MM.1S (cell line): ENCODE measurements around the gene ELOVL2.
A peak's percentile ranks its signal among the peaks of the same experiment; 100 is the strongest.

ENCODE experiments used
- DNase-seq: peaks from one replicate; pipeline ENCODE4 v3.0.0-alpha.2; 2015
- H2AFZ ChIP-seq: fragments of 300-600 bp; sonication (generic); 2 replicates; pipeline ENCODE4 v1.6.0; 2016; ENCODE audit warnings: antibody characterized with exemption, low read length
- H3F3A ChIP-seq: fragments of 300-600 bp; sonication (generic); 2 replicates; pipeline ENCODE4 v1.6.1; 2016; ENCODE audit warnings: mild to moderate bottlenecking, antibody characterized with exemption, low read length, moderate library complexity, mixed read lengths; ENCODE audit not compliant: insufficient read depth
- H3K27ac ChIP-seq: fragments of 300-600 bp; sonication (generic); 2 replicates; pipeline ENCODE4 v1.5.1; 2016; ENCODE audit warnings: mild to moderate bottlenecking, low read length
- H3K27me3 ChIP-seq: fragments of 300-600 bp; sonication (generic); replicated peaks from 2 replicates; pipeline ENCODE4 v1.6.0; 2016; ENCODE audit warnings: low read length; ENCODE audit not compliant: insufficient read depth
- H3K36me3 ChIP-seq: fragments of 300-600 bp; sonication (generic); replicated peaks from 2 replicates; pipeline ENCODE4 v1.6.1; 2016; ENCODE audit warnings: mild to moderate bottlenecking, low read length, mixed read lengths; ENCODE audit not compliant: insufficient read depth
- H3K4me1 ChIP-seq: fragments of 300-600 bp; sonication (generic); 2 replicates; pipeline ENCODE4 v1.6.1; 2016; ENCODE audit warnings: low read length, mixed read lengths
- H3K4me2 ChIP-seq: fragments of 300-600 bp; sonication (generic); 2 replicates; pipeline ENCODE4 v1.6.0; 2016; ENCODE audit warnings: low read depth, low read length
- H3K4me3 ChIP-seq: fragments of 300-600 bp; sonication (generic); 2 replicates; pipeline ENCODE4 v1.5.1; 2016; ENCODE audit warnings: low read length, mixed read lengths
- H3K79me2 ChIP-seq: fragments of 300-600 bp; sonication (generic); 2 replicates; pipeline ENCODE4 v1.6.1; 2016; ENCODE audit warnings: mixed run types, low read length, mixed read lengths
- H3K9ac ChIP-seq: fragments of 300-600 bp; sonication (generic); 2 replicates; pipeline ENCODE4 v1.6.1; 2016; ENCODE audit warnings: low read length, mixed read lengths
- H3K9me2 ChIP-seq: fragments of 300-600 bp; sonication (generic); replicated peaks from 2 replicates; pipeline ENCODE4 v1.6.1; 2016; ENCODE audit warnings: mild to moderate bottlenecking, low read length, mixed read lengths; ENCODE audit not compliant: insufficient read depth
- H3K9me3 ChIP-seq: fragments of 300-600 bp; sonication (generic); replicated peaks from 2 replicates; pipeline ENCODE4 v1.6.1; 2016; ENCODE audit warnings: mild to moderate bottlenecking, low read length, mixed read lengths; ENCODE audit not compliant: insufficient read depth
- H4K20me1 ChIP-seq: fragments of 300-600 bp; sonication (generic); 2 replicates; pipeline ENCODE4 v1.6.1; 2016; ENCODE audit warnings: mild to moderate bottlenecking, low read length, moderate library complexity, mixed read lengths; ENCODE audit not compliant: insufficient read depth
- EZH2 ChIP-seq: fragments of 300-600 bp; sonication (generic); optimal IDR thresholded peaks from 2 replicates; pipeline ENCODE3; 2017; ENCODE audit warnings: low read depth, mild to moderate bottlenecking, antibody characterized with exemption, low read length, mixed read lengths
- EZH2phosphoT487 ChIP-seq: fragments of 300-600 bp; sonication (generic); IDR thresholded peaks from 2 replicates; pipeline ENCODE4 v1.6.1; 2018; ENCODE audit warnings: antibody characterized with exemption, low read length
- TF ChIP-seq, protein P1 (sequence below): fragments of 300-600 bp; sonication (generic); IDR thresholded peaks from 2 replicates; pipeline ENCODE4 v1.5.1; 2016; ENCODE audit warnings: antibody characterized with exemption, low read length, mixed read lengths

Gene ELOVL2

DNA sequence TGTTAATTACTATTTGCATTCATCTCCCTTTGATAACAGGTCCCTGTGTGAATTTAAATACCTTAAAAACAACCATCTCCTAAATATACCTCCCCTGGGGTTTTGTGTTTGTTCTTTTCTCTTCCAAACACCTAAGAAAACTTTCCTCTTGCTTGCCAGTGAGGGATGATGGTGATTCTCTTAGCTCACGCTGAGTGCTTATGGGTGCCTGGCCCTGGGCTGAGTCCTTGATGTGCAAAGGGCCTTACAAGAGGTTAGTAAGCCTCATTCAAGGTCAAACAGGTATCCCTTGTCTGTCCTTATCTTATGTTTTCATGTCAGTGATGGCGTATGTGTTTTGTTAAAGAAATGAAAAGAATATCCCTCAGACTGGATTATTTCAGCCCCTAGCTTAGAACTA lies 81.0 kb downstream of the ELOVL2 start:
- H3K4me1 ChIP-seq: peaks cover 28% of the 10 kb centered on the region
- H3K9me3 ChIP-seq: no peaks in the 10 kb centered on the region
- H3K9me2 ChIP-seq: no peaks in the 10 kb centered on the region
- H3K36me3 ChIP-seq: no peaks in the 10 kb centered on the region
- no peak overlapping the region for H2AFZ ChIP-seq
- peaks cover 9% of the 10 kb centered on the region for H3F3A ChIP-seq
- H3K79me2 ChIP-seq: no peaks in the 10 kb centered on the region
- TF ChIP-seq EZH2phosphoT487 (no peak), EZH2 (no peak)
- TF ChIP-seq, protein P1, sequence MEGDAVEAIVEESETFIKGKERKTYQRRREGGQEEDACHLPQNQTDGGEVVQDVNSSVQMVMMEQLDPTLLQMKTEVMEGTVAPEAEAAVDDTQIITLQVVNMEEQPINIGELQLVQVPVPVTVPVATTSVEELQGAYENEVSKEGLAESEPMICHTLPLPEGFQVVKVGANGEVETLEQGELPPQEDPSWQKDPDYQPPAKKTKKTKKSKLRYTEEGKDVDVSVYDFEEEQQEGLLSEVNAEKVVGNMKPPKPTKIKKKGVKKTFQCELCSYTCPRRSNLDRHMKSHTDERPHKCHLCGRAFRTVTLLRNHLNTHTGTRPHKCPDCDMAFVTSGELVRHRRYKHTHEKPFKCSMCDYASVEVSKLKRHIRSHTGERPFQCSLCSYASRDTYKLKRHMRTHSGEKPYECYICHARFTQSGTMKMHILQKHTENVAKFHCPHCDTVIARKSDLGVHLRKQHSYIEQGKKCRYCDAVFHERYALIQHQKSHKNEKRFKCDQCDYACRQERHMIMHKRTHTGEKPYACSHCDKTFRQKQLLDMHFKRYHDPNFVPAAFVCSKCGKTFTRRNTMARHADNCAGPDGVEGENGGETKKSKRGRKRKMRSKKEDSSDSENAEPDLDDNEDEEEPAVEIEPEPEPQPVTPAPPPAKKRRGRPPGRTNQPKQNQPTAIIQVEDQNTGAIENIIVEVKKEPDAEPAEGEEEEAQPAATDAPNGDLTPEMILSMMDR: no peak
- H3K4me3 ChIP-seq: no peak overlapping the region
- no peak overlapping the region for H3K9ac ChIP-seq
- no peaks in the 10 kb centered on the region for H3K27me3 ChIP-seq
- no peak for DNase-seq
- H3K27ac ChIP-seq: no peak overlapping the region
- H4K20me1 ChIP-seq: no peaks in the 10 kb centered on the region
- H3K4me2 ChIP-seq: no peak overlapping the region

DNA sequence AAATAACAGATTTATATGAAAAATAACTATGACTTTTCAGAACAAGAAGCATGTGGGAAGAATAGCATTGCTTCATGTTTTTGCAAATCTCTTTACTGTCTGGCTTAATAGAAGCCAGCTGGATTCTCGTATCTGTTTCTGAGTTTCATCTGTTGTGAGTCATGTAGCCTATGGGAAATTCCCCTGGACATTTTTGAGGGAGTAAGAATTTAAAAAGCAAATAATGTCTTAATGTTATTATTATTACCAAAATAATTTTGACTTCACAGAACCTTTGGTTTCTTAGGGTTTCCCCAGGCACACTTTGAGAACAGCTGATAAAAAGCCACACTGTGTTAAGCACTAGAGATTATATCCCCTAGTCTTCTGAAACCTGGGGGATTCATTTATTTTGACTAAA lies 81.4 kb downstream of the ELOVL2 start:
- H3K79me2 ChIP-seq: no peaks in the 10 kb centered on the region
- no peaks in the 10 kb centered on the region for H3K27me3 ChIP-seq
- H3K4me2 ChIP-seq: no peak overlapping the region
- H3K4me1 ChIP-seq: peaks cover 28% of the 10 kb centered on the region
- TF ChIP-seq EZH2 (no peak), EZH2phosphoT487 (no peak)
- TF ChIP-seq, protein P1: no peak
- peaks cover 9% of the 10 kb centered on the region for H3F3A ChIP-seq
- peak; percentile 41 for DNase-seq
- H3K9me2 ChIP-seq: no peaks in the 10 kb centered on the region
- no peaks in the 10 kb centered on the region for H3K36me3 ChIP-seq
- H3K9me3 ChIP-seq: no peaks in the 10 kb centered on the region
- H4K20me1 ChIP-seq: no peaks in the 10 kb centered on the region
- no peak overlapping the region for H3K27ac ChIP-seq
- H2AFZ ChIP-seq: no peak overlapping the region
- no peak overlapping the region for H3K9ac ChIP-seq
- no peak overlapping the region for H3K4me3 ChIP-seq

GRCh38 chr6:10961837-10962236 lies 82.3 kb downstream of the ELOVL2 start:
- Histone ChIP-seq H3K79me2 (no peaks in the 10 kb centered on the region), H2AFZ (no peak overlapping the region), H3F3A (peaks cover 9% of the 10 kb centered on the region), H3K9me3 (no peaks in the 10 kb centered on the region), H3K9ac (no peak overlapping the region), H3K4me3 (no peak overlapping the region), H3K27me3 (no peaks in the 10 kb centered on the region), H3K4me1 (peaks cover 28% of the 10 kb centered on the region), H3K9me2 (no peaks in the 10 kb centered on the region), H4K20me1 (no peaks in the 10 kb centered on the region), H3K4me2 (no peak overlapping the region), H3K27ac (no peak overlapping the region), H3K36me3 (no peaks in the 10 kb centered on the region)
- no peak for DNase-seq
- TF ChIP-seq, protein P1: no peak
- TF ChIP-seq EZH2 (no peak), EZH2phosphoT487 (no peak)
